HepG2 (cell line): ENCODE results near the gene CCT6A. TPM values are rescaled to one million over a fixed set of nuclear protein-coding genes. Genes with fewer than 3 reads are reported as not detected.

ENCODE experiments used
- BHLHE40 ChIP-seq: IDR thresholded peaks from 2 replicates; pipeline ENCODE4 v1.6.1; 2011; ENCODE audit warnings: low read length, improper control_type of control experiment
- CTCF ChIP-seq: sonication (generic); formaldehyde crosslinking; IDR thresholded peaks from 2 replicates; pipeline ENCODE4 v1.5.0; 2020; ENCODE audit warnings: mild to moderate bottlenecking, missing genetic modification reagents, moderate library complexity
- GFI1 ChIP-seq: sonication (generic); formaldehyde crosslinking; IDR thresholded peaks from 2 replicates; pipeline ENCODE4 v1.5.0; 2020; ENCODE audit warnings: missing genetic modification reagents, mild to moderate bottlenecking, borderline replicate concordance
- LBX2 ChIP-seq: sonication (generic); formaldehyde crosslinking; IDR thresholded peaks from 2 replicates; pipeline ENCODE4 v1.5.0; 2020; ENCODE audit warnings: missing genetic modification reagents, mild to moderate bottlenecking, borderline replicate concordance
- MEF2D ChIP-seq: sonication (generic); formaldehyde crosslinking; IDR thresholded peaks from 2 replicates; pipeline ENCODE4 v1.5.1; 2020; ENCODE audit warnings: mild to moderate bottlenecking, missing genetic modification reagents
- PRDM10 ChIP-seq: sonication (generic); formaldehyde crosslinking; IDR thresholded peaks from 2 replicates; pipeline ENCODE4 v1.4.0; 2020; ENCODE audit warnings: low read depth, missing genetic modification reagents
- RARA ChIP-seq: IDR thresholded peaks from 2 replicates; pipeline ENCODE4 v1.6.1; 2016; ENCODE audit warnings: missing genetic modification reagents, missing compliant biosample characterization
- SMARCC2 ChIP-seq: fragments of 450-650 bp; IDR thresholded peaks from 2 replicates; pipeline ENCODE4 v1.6.1; 2017; ENCODE audit warnings: antibody characterized with exemption, mild to moderate bottlenecking
- USF2 ChIP-seq, 2 experiments: sonication (generic) in 1 of 2; formaldehyde crosslinking in 1 of 2; IDR thresholded peaks; 2 replicates each; pipeline versions ENCODE4 v1.5.1 to v1.6.1; 2011 to 2020; ENCODE audit warnings: borderline replicate concordance in 1 of 2, low read depth in 1 of 2, low read length in 1 of 2, mild to moderate bottlenecking in 1 of 2, missing genetic modification reagents in 1 of 2, moderate library complexity in 1 of 2
- ZBTB2 ChIP-seq: sonication (generic); formaldehyde crosslinking; IDR thresholded peaks from 2 replicates; pipeline ENCODE4 v1.8.0; 2022; ENCODE audit warnings: low read depth, missing genetic modification reagents
- ZHX1 ChIP-seq: sonication (generic); formaldehyde crosslinking; IDR thresholded peaks from 2 replicates; pipeline ENCODE4 v1.8.1; 2022; ENCODE audit warnings: low read depth, mild to moderate bottlenecking, missing genetic modification reagents
- ZNF260 ChIP-seq: sonication (generic); formaldehyde crosslinking; IDR thresholded peaks from 2 replicates; pipeline ENCODE4 v1.4.0; 2020; ENCODE audit warnings: missing genetic modification reagents, low read depth, mild to moderate bottlenecking, borderline replicate concordance
- ZNF350 ChIP-seq: sonication (generic); formaldehyde crosslinking; IDR thresholded peaks from 2 replicates; pipeline ENCODE4 v1.4.0; 2020; ENCODE audit warnings: mild to moderate bottlenecking, low read depth, missing genetic modification reagents, borderline replicate concordance
- polyA plus RNA-seq, 8 experiments: library from polyadenylated mRNA; depleted of rRNA in 3 of 8; stranded (reverse) in 7 of 8; unstranded in 1 of 8; fragments of >200 nt; fragmentation: Illumina TruSeq in 4 of 8; extraction: Trizol in 4 of 8; gene quantifications; 2 replicates each; pipeline versions ENCODE4 v1.2.1 to v1.2.3, GENCODE V29; 2011 to 2016; ENCODE audit warnings: low read depth in 4 of 8, missing spikeins in 1 of 8, mixed read lengths in 1 of 8; ENCODE audit not compliant: insufficient read depth in 1 of 8
- total RNA-seq, 5 experiments: library from RNA; depleted of rRNA; stranded (reverse); fragments of >200 nt; fragmentation: Illumina TruSeq; extraction: Trizol; gene quantifications; 2 replicates each; pipeline ENCODE4 v1.2.3, GENCODE V29; 2016; ENCODE audit warnings: low read depth in 1 of 5

CCT6A gene
- total and polyA plus RNA-seq, 2 of the 13 experiments (the other 11 are each of a cell fraction or from before 2014, with no cell fraction given), result 219 to 292 TPM

GRCh38 chr7:56028942-56029630, 22.5 kb upstream of the CCT6A start (continued):
- TF ChIP-seq LBX2 (CRISPR knock-in tag) (no peak), ZBTB2 (no peak), USF2 (IDR thresholded peaks at IDR 0.05; ENCODE audit: low read depth, low read length) (no peak), USF2 (CRISPR knock-in tag; IDR thresholded peaks at IDR 0.05; ENCODE audit: borderline replicate concordance) (no peak), SMARCC2 (no peak), ZNF260 (CRISPR knock-in tag) (no peak), GFI1 (CRISPR knock-in tag) (peak; percentile 80; the same call in 1 of the 2 replicates), CTCF (0 out of 2 replicates have a peak, but pooled peaks have one; percentile 9), MEF2D (CRISPR knock-in tag) (no peak; the same call in 1 of the 2 replicates), RARA (CRISPR knock-in tag) (peak; percentile 81), PRDM10 (CRISPR knock-in tag) (no peak), BHLHE40 (no peak), ZNF350 (CRISPR knock-in tag) (no peak), ZHX1 (no peak)
